Kidney (tissue), 14 donors: ENCODE data around the gene NTRK2. TPM values are rescaled to one million over a fixed set of nuclear protein-coding genes. Genes with fewer than 3 reads are reported as not detected.

ENCODE experiments used
- DNase-seq, 5 donors: peaks; one replicate each; pipeline ENCODE4 v3.0.0-alpha.2; 2013 to 2020
- FAIRE-seq: peaks from 2 replicates; lab custom pipeline; 2012; peaks lifted over from hg19 to GRCh38; lab: Jason Lieb, UNC
- H3K27ac ChIP-seq, 2 donors: one replicate each; pipeline ENCODE4 v1.7.0; 2013; ENCODE audit warnings: low read depth in 2 of 2, low read length in 2 of 2, inconsistent platforms in 1 of 2
- H3K27me3 ChIP-seq: one replicate; pipeline ENCODE4 v1.7.1; 2013; ENCODE audit warnings: low read length, inconsistent platforms; ENCODE audit not compliant: control insufficient read depth, insufficient read depth
- H3K36me3 ChIP-seq, 3 donors: one replicate each; pipeline versions ENCODE4 v1.7.0 to v1.7.1; 2013; ENCODE audit warnings: low read length in 3 of 3, control low read depth in 1 of 3, inconsistent platforms in 1 of 3; ENCODE audit not compliant: insufficient read depth in 3 of 3, control insufficient read depth in 2 of 3
- H3K4me1 ChIP-seq, 3 donors: one replicate each; pipeline versions ENCODE4 v1.7.0 to v1.7.1; 2013; ENCODE audit warnings: low read length in 3 of 3, inconsistent platforms in 1 of 3, low read depth in 1 of 3; ENCODE audit not compliant: control insufficient read depth in 2 of 3, insufficient read depth in 2 of 3
- H3K4me3 ChIP-seq, 3 donors: one replicate each; pipeline versions ENCODE4 v1.7.0 to v1.8.1; 2013; ENCODE audit warnings: low read length in 3 of 3, control low read depth in 1 of 3, inconsistent platforms in 1 of 3
- H3K9ac ChIP-seq, 3 donors: one replicate each; pipeline versions ENCODE4 v1.7.0 to v1.7.1; 2013; ENCODE audit warnings: low read length in 3 of 3, control low read depth in 1 of 3, inconsistent platforms in 1 of 3
- H3K9me3 ChIP-seq, 3 donors: one replicate each; pipeline versions ENCODE4 v1.7.0 to v1.7.1; 2013; ENCODE audit warnings: low read length in 3 of 3, control low read depth in 1 of 3, inconsistent platforms in 1 of 3; ENCODE audit not compliant: control insufficient read depth in 2 of 3, insufficient read depth in 1 of 3
- CTCF ChIP-seq: IDR thresholded peaks from 3 replicates; pipeline ENCODE4 v1.5.1; 2012; ENCODE audit warnings: mild to moderate bottlenecking, moderate library complexity, borderline replicate concordance; ENCODE audit not compliant: insufficient read depth; ENCODE audit errors: extremely low read depth
- intact Hi-C: fragments of 100-400 bp; cut with DNase I; formaldehyde crosslinking; loops from one replicate; pipeline ENCODE4 v1.11.1; 2022
- polyA plus RNA-seq: library from polyadenylated mRNA; stranded (reverse); fragments of 350-450 nt; fragmentation: Illumina TruSeq; extraction: RNeasy Lipid Tissue Mini Kit (QIAGEN cat#74804); gene quantifications from one replicate; pipeline ENCODE4 v1.2.3, GENCODE V29; 2014; ENCODE audit warnings: low read depth, low replicate concordance; ENCODE audit not compliant: insufficient read depth
- total RNA-seq: library from RNA; stranded (reverse); fragmentation: NEBNext Ultra II Directional; extraction: Animal tissue kit (Norgen Biotek cat#: 25700); gene quantifications from one replicate; pipeline ENCODE4 v1.2.1, GENCODE V29; 2021
- donor health status: control.
- donor health status: control.
- donor health status: control.
- donor health status: control.
- donor health status: control.
- donor health status: DM: yes; HTN: yes; CAD: no.
- donor health status: Normal renal cell carcinoma (clear cell type).

The NTRK2 gene
- total and polyA plus RNA-seq, 2 donors from 2014 or later: 20.0 to 41.2 TPM

GRCh38 chr9:84879631-84880030 is 210.1 kb downstream of the NTRK2 start:
- DNase-seq: no peak
- FAIRE-seq: no peak
- Histone ChIP-seq H3K27me3 (no peaks in the 10 kb centered on the region), H3K9me3 (no peaks in the 10 kb centered on the region), H3K4me1 (no peaks in the 10 kb centered on the region), H3K4me3 (no peak overlapping the region), H3K27ac (no peak overlapping the region), H3K36me3 (no peaks in the 10 kb centered on the region), H3K9ac (no peak overlapping the region)
- intact Hi-C loops: no loop called here
- no peak for TF ChIP-seq CTCF

- Histone ChIP-seq H3K4me3 (no peak overlapping the region), H3K9ac (no peak overlapping the region), H3K27me3 (no peaks in the 10 kb centered on the region), H3K27ac (no peak overlapping the region), H3K9me3 (no peaks in the 10 kb centered on the region), H3K36me3 (no peaks in the 10 kb centered on the region), H3K4me1 (no peaks in the 10 kb centered on the region)
- no peak for TF ChIP-seq CTCF
- peak in 1 of 5 donors; percentile 66 for DNase-seq
- intact Hi-C loops: no loop called here
- no peak for FAIRE-seq
Observed at GRCh38 chr9:84880835-84881234, 211.3 kb downstream of the NTRK2 start.

- Histone ChIP-seq H3K9me3 (no peaks in the 10 kb centered on the region), H3K9ac (no peak overlapping the region), H3K27ac (no peak overlapping the region), H3K4me1 (no peaks in the 10 kb centered on the region), H3K36me3 (no peaks in the 10 kb centered on the region), H3K27me3 (no peaks in the 10 kb centered on the region), H3K4me3 (no peak overlapping the region)
- DNase-seq (no peak), FAIRE-seq (no peak)
- intact Hi-C loops: no loop called here
- no peak for TF ChIP-seq CTCF
Observed at GRCh38 chr9:84886866-84887265, 217.3 kb downstream of the NTRK2 start.

GRCh38 chr9:84891924-84892323 is 222.4 kb downstream of the NTRK2 start:
- intact Hi-C loops: no loop called here
- DNase-seq (peak in 2 of 5 donors; percentile 60 to 77), FAIRE-seq (no peak)
- TF ChIP-seq CTCF: no peak
- Histone ChIP-seq H3K4me3 (no peak overlapping the region), H3K36me3 (no peaks in the 10 kb centered on the region), H3K9ac (no peak overlapping the region), H3K27ac (no peak overlapping the region), H3K27me3 (no peaks in the 10 kb centered on the region), H3K4me1 (no peaks in the 10 kb centered on the region), H3K9me3 (no peaks in the 10 kb centered on the region)
